Thoracic aorta (tissue), 2 donors: ENCODE measurements around the gene RBMS1. TPM values are rescaled to one million over a fixed set of nuclear protein-coding genes. Genes with fewer than 3 reads are reported as not detected.

Experiments used
- ATAC-seq: fragments of 150-250 bp; one replicate; pipeline ENCODE4 v1.8.0; 2017; ENCODE audit warnings: low read depth; ENCODE audit not compliant: insufficient number of reproducible peaks, low FRiP score
- DNase-seq: peaks from one replicate; pipeline ENCODE4 v3.0.0-alpha.2; 2020; ENCODE audit warnings: low spot score
- H3K27ac ChIP-seq, 2 donors: fragments of 200-600 bp; sonication (generic); 1 replicate in 1 of 2; 2 replicates in 1 of 2; pipeline ENCODE4 v1.5.1; 2016; ENCODE audit warnings: mild to moderate bottlenecking in 2 of 2, moderate library complexity in 2 of 2
- H3K27me3 ChIP-seq: fragments of 200-600 bp; sonication (generic); replicated peaks from 2 replicates; pipeline ENCODE4 v1.6.0; 2016; ENCODE audit warnings: mild to moderate bottlenecking; ENCODE audit not compliant: insufficient read depth
- H3K36me3 ChIP-seq: fragments of 200-600 bp; sonication (generic); one replicate; pipeline ENCODE4 v1.5.1; 2016
- H3K4me1 ChIP-seq, 2 donors: fragments of 200-600 bp; sonication (generic); 1 replicate in 1 of 2; 2 replicates in 1 of 2; pipeline versions ENCODE4 v1.5.1 to v1.6.0; 2016; ENCODE audit warnings: low read depth in 2 of 2, mild to moderate bottlenecking in 1 of 2; ENCODE audit not compliant: control insufficient read depth in 1 of 2
- H3K4me3 ChIP-seq: fragments of 200-600 bp; sonication (generic); 2 replicates; pipeline ENCODE4 v1.5.1; 2016; ENCODE audit warnings: mild to moderate bottlenecking
- H3K9me3 ChIP-seq: fragments of 200-600 bp; sonication (generic); 2 replicates; pipeline ENCODE4 v1.5.1; 2016
- CTCF ChIP-seq: fragments of 200-600 bp; sonication (generic); IDR thresholded peaks from one replicate; pipeline ENCODE4 v1.5.1; 2019; ENCODE audit warnings: antibody characterized with exemption
- total RNA-seq, 2 donors: library from RNA; depleted of rRNA; stranded (reverse); fragments of >200 nt; gene quantifications; one replicate each; pipeline versions ENCODE4 v1.1.0 to v1.2.3, GENCODE V29; 2016

RBMS1 gene
- total RNA-seq, 2 donors from 2014 or later: 98.7 to 179 TPM

DNA sequence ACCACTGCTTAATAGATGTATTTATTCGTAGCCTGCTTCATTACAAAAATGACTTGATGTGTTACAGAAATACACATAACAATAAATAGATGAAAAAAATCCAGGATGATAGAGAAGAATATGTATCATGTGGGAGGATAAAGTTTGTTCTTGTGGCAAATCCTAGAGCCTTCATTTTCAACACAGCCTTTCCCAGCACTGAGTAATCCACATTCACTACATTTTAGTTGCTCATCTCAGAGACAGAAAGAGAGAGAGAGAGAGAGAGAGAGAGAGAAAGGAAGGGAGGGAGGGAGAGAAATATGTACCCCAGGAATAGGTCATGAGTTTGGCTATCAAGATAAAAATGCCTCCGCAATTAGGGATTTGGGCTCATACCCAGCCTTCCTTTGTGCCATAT, 144.3 kb downstream of the RBMS1 start:
- peaks cover 41 to 77% of the 10 kb centered on the region in 2 donors for H3K4me1 ChIP-seq
- no peak overlapping the region for H3K27ac ChIP-seq
- no peak for ATAC-seq
- H3K9me3 ChIP-seq: no peaks in the 10 kb centered on the region
- no peak for TF ChIP-seq CTCF
- no peak overlapping the region for H3K4me3 ChIP-seq
- no peaks in the 10 kb centered on the region for H3K36me3 ChIP-seq
- DNase-seq: no peak
- no peaks in the 10 kb centered on the region for H3K27me3 ChIP-seq

DNA sequence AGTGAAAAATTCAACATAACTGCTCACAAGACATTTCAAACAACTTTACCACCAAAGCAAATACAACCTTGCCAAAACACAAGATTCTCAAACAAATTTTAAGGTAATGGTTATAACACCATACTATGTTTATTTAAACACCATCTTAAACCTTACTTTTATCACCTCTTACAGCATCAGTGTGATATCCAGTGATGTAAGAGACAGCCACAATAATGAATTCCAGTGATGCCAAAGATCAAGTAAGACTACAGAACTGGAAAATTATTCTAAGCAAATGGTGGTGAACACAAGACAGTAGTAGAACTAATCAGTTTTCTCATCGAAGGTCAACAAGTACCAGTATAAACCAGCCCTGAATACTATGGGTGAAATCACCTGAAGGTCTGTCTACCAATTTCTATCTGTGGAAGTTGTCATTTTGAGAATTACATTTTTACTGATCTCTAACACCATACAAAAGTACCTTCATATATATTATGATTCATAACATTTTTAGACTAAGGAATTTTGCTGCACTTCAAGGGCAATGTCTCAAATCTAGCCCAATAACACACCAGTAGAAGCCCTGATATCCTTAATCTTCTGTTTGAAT, 146.2 kb downstream of the RBMS1 start:
- Histone ChIP-seq H3K36me3 (no peaks in the 10 kb centered on the region), H3K27ac (no peak overlapping the region), H3K27me3 (no peaks in the 10 kb centered on the region), H3K4me3 (no peak overlapping the region), H3K9me3 (no peaks in the 10 kb centered on the region), H3K4me1 (peaks cover 47 to 84% of the 10 kb centered on the region in 2 donors)
- ATAC-seq: no peak
- TF ChIP-seq CTCF: no peak
- no peak for DNase-seq

DNA sequence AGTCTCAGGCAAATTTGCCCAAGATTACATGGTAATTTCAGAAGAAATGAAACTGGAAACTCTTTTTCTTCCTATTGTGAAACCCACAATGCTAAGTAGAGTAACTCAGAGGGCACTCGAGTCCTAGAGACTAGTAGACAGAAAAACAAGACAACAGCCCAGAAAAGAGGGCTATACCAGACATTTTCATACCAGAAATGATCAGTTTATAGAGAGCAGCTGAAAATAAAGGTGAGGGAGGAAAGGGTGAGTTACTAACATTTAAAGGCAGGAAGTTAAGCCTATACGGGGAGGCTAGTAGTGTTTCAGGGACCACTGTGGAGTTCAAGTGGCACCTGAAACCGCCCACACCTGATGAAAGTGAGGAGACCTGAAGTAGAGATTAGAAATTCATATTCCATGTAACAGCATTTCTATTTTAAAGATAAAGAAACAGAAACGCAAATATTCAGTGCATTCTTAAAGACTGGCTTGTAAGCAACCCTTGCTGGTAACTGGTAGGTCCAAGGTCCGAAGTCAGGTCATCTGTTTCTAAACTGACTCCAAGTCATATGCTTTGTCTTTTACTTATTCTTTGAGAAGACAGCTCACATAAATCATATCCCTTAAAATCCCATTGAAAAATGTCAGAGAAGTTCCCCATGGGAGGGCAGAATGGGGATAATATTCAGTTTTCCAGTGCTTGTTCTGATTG, 148.4 kb downstream of the RBMS1 start:
- ATAC-seq: no peak
- peaks cover 37 to 80% of the 10 kb centered on the region in 2 donors for H3K4me1 ChIP-seq

DNA sequence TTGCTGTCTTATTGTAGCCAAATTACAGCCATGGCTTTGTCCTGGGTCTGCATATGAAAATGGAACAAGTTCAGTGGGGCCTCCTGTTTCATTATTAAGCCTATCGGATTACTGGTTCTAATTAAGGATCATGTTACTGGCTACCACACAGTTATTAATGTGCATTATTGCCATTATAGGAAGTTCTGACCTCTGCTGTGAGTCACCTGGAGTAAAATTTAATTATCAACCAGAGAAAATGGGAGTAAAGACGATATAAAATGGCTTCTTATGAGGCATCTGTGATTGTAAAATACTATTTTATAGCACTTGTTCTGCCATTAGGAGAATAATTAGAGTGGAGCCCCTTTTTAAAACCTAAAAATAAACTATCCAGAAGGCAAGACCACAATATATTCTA, 150.2 kb downstream of the RBMS1 start:
- Histone ChIP-seq H3K4me1 (peaks cover 47 to 81% of the 10 kb centered on the region in 2 donors), H3K27me3 (no peaks in the 10 kb centered on the region), H3K9me3 (no peaks in the 10 kb centered on the region), H3K27ac (no peak overlapping the region), H3K4me3 (no peak overlapping the region), H3K36me3 (no peaks in the 10 kb centered on the region)
- ATAC-seq: no peak
- DNase-seq: no peak
- TF ChIP-seq CTCF: no peak

More for the DNA sequence above, 148.4 kb downstream of the RBMS1 start:
- no peak overlapping the region for H3K27ac ChIP-seq
- no peak for DNase-seq
- H3K36me3 ChIP-seq: no peaks in the 10 kb centered on the region
- H3K4me3 ChIP-seq: no peak overlapping the region
- no peak for TF ChIP-seq CTCF
- no peaks in the 10 kb centered on the region for H3K9me3 ChIP-seq
- no peaks in the 10 kb centered on the region for H3K27me3 ChIP-seq

DNA sequence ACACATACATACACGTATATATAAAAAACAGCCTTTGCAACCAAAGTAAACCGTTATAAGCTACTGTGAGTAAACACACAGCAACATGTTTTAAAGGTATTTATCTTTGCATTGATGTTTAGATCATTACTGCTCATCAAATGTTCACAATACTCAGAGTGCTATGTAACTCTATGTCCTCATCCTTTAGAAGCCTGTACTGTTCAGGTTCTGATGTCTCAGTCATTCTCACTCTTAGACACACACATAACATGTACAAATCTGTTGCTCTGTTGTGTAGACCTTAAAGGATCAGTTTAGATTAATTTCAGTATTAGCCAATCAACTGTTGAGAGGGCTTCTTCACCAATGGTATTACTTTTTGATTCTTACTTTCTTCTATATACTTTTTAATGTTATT, 153.9 kb downstream of the RBMS1 start:
- Histone ChIP-seq H3K9me3 (no peaks in the 10 kb centered on the region), H3K36me3 (no peaks in the 10 kb centered on the region), H3K4me1 (peaks cover 37 to 81% of the 10 kb centered on the region in 2 donors), H3K27ac (no peak overlapping the region), H3K27me3 (no peaks in the 10 kb centered on the region), H3K4me3 (no peak overlapping the region)
- no peak for TF ChIP-seq CTCF
- no peak for ATAC-seq
- no peak for DNase-seq
